T-helper 2 cell treated with Interferon-gamma antibody and Interleukin-4, amounts not matched to agents 100 ng/mL and 5 ng/mL, for 36 hours (primary cell): ENCODE results near the gene RAB40B. TPM values are rescaled to one million over a fixed set of nuclear protein-coding genes. Genes with fewer than 3 reads are reported as not detected.
"Not testable (repeated sequence)": the region's sequence is repeated elsewhere in the genome, so short reads cannot be mapped to it uniquely, and the experiment has no call there.

Source experiments
- intact Hi-C: fragments of 100-400 bp; cut with micrococcal nuclease; formaldehyde crosslinking; loops from one replicate; pipeline ENCODE4 v1.15.1; 2023
- total RNA-seq: library from RNA; stranded (reverse); gene quantifications from 2 replicates; pipeline ENCODE4 v1.2.3, GENCODE V29; 2022

The RAB40B gene, protein sequence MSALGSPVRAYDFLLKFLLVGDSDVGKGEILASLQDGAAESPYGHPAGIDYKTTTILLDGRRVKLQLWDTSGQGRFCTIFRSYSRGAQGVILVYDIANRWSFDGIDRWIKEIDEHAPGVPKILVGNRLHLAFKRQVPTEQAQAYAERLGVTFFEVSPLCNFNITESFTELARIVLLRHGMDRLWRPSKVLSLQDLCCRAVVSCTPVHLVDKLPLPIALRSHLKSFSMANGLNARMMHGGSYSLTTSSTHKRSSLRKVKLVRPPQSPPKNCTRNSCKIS
- total RNA-seq, result 0.91 and 1.1 TPM in 2 replicates

DNA sequence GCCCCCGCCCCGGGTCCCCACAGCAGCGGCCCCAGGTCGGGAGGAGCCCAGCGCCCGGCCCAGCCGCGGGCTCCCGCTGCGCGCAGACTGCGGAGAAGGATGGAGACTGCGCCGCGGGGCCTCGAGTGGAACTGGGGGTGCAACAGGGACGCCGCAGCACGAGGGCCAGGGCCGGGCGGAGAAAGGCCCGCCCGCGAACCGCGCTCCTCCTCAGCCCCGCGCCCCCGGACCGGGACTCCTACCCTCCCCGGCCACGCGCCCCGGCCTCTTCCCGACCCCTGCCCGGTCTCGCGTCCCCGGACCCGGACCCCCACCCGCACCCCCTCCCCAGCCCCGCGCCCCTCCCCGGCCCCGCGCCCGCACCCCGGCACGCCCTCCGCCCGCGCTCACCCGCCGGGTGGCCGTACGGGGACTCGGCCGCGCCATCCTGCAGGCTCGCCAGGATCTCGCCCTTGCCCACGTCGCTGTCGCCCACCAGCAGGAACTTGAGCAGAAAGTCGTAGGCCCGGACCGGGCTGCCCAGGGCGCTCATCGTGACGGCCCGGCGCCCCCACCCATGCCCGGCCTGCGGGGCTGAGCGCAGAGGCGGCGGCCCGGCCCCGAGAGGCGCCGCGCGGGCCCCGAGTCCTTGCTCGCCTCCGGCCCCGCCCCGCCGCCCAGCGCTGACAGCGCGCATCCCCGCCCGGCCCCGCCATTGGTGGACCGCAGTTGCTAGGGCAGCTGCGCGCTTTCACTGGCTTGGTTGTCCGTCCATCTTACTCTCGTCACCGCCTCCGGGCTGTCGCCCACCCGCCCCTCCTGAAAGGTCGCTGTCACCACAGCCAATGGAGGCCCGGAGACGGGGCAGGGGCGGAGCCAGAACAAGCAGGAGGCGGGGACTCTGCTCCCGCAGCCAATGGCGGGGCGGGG lies at the start of gene RAB40B:
RAB40B (minus strand) TSS at position 634 of the 909 bp plus-strand sequence; CDS start at position 532, 102 bp downstream.
- intact Hi-C loops, result loop anchor here (1.0 to 5.0 kb wide), 2 partner anchors 18 to 54 kb away; partner anchors contain the start of genes FN3KRP and TBCD

DNA sequence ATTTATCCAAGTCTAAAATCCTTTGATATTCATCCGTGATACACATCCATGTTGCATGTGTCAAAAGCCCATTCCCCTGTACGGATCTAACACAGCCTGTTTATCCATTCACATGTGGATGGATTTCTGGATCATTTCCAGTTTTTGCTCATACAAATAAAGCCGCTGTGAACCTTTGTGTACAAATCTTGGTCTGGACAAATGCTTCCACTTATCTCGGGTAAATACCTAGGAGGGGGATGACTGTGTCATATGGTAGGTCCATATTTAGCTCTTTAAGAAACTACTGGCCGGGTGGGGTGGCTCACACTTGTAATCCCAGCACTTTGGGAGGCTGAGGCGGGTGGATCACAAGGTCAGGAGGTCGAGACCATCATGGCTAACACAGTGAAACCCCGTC lies 47.0 kb upstream of the RAB40B start:
- intact Hi-C loops, result no loop called here

DNA sequence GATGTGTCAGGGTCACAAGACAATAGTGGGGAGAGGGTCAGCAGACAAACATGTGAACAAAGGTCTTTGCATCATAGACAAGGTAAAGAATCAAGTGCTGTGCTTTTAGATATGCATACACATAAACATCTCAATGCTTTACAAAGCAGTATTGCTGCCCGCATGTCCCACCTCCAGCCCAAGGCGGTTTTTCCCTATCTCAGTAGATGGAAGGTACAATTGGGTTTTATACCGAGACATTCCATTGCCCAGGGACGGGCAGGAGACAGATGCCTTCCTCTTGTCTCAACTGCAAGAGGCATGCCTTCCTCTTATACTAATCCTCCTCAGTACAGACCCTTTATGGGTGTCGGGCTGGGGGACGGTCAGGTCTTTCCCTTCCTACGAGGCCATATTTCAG lies 46.2 kb upstream of the RAB40B start:
- intact Hi-C loops, result not testable (repeated sequence)

DNA sequence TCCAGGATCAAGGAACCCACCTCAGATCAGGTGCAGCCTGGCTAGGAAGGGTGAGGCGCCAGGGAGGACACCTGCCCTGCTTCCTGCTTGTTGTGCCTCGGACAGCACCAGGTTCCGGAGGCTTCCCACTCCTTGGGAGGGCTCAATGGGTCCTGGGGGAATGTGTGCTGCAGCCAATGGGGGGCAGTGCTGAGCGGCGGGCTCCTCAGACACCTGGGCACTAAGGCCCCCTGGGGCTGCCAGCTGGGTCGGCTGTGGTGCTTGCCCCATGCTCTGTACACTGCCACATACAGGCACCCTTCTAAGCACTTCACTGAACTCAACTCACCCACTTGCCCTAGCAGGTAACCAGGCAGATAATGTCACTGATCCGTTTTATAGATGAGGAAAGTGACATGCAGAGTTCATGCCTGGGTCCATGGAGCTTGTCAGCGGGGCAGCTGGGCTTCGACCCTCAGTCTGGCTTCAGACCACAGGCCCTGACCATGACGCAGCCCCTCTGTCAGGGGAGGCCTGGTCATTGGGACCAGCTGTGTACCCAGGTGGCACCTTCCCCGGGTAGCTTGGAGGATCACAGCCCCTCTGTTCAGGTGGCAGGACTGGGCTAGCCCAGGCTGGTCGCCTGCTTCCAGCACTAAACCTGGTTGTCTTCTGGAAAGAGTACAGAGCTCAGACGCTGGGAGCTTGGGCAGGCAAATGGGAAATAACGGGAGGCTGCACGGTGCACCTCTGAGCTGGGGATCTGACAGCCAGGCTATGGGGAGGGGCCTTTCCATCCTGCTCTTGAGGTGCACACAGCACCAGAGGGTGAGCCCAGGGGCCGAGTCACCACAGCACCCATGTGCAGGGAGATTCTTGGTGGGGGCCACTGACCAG lies 45.1 kb upstream of the RAB40B start:
- intact Hi-C loops, result no loop called here

DNA sequence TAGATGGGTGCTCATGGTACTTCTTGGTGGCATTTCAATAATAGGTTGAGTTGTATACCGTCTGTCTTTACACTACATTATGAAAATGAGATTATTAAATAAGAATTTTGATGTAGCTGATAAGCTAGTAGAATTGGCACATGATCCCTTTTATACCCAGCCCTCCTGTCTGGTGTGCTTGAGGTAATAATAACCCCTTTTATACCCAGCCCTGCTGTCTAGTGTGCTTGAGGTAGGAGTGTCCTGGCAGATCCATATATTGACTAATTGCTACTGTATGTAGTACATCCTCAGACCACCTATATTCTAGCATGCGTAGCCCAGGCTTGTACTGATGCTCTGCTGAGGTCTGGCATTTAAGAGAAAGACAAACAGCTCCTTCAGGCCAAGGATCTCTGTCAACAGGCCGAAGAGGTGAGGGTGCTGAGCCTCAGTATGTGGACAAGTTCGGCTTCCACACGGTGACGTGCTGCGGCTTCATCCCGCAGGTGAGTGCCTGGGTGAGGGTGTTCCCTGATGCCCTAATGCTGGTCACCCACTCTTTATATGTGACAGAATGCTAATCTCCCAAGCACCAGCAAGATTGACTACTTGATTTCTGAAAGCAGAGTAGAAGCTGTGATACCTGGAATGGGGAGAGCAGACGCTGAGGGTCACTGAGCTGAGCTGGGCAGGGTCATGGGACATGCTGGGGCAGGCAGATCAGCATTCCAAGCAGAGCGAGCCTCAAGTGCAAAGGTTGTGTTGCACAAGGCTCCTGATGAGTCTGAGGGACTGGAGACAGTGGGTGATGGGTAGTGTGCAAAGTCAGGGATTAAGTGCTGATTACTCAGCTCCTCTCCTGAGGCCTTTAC lies 42.6 kb upstream of the RAB40B start:
- intact Hi-C loops, result no loop called here

DNA sequence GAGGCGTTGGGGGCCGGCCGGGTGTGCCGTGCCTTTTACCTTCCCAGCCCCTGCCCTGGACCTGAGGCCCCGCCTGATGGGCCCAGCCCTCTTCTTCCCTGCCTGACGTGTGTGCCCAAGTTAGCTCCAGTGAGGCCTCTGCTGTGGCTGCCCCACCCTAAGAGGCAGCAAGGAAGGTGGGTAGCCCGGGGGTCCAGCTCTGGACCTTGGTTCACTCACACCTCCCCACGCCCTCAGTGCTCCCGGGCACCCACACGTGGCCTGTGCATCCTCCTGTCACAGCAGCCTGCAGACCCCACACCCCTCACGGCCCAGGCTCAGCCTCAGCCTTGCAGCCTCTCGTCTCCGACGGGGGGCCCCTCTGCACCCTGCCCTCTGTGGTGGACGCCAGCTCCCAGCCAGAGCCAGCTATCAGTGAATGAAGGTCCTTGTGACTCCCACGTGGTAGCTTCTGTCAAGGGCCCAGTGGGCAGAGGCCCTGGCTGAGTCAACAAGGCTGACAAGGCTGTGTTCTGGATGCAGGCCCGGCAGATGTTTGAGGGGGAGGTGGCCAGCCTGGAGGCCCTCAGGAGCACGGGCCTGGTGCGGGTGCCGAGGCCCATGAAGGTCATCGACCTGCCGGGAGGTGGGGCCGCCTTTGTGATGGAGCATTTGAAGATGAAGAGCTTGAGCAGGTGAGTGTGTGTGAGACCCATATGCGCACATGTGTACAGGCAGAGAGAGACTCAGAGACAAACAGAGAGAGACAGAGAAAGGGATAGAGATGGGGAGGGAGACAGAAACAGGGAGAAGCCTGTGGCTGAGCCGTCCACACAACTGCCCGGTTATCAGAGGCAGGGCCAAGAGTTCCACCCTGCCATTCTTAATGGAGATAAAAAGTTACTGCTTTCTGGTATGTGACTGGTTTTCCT lies 39.7 kb upstream of the RAB40B start:
- intact Hi-C loops, result no loop called here

DNA sequence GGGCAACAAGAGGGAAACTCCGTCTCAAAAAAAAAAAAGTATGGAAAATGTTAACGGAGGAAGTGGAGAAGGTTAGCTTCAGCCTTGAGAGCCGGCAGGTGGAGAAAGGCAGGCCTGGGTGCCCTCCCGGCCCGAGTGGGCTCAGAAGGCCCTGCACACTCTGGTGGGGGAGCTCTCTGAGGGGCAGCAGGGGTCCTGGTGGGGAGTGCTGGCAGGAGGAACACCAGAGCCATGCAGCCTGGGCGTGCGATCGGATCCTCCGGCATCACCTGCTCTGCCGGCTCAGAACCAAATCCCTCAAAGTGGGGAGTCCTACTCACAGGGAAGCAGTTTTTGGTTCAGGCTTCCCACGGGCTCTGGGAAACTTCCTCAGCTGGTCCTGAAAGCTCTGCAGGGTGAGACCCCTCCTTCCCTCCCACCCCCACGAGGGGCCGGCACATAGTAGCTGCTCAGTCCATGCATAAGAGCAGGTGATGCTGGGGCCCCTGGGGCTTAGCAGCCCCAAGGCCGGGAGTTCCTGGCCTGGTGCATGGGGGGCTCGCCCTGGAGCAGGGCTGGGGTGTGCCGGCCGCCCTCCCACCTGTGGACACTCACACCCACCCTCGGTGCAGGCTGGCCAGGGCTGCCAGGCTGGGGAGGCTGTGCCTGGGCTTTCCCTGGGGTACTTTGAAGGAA lies 38.1 kb upstream of the RAB40B start:
- intact Hi-C loops, result no loop called here

DNA sequence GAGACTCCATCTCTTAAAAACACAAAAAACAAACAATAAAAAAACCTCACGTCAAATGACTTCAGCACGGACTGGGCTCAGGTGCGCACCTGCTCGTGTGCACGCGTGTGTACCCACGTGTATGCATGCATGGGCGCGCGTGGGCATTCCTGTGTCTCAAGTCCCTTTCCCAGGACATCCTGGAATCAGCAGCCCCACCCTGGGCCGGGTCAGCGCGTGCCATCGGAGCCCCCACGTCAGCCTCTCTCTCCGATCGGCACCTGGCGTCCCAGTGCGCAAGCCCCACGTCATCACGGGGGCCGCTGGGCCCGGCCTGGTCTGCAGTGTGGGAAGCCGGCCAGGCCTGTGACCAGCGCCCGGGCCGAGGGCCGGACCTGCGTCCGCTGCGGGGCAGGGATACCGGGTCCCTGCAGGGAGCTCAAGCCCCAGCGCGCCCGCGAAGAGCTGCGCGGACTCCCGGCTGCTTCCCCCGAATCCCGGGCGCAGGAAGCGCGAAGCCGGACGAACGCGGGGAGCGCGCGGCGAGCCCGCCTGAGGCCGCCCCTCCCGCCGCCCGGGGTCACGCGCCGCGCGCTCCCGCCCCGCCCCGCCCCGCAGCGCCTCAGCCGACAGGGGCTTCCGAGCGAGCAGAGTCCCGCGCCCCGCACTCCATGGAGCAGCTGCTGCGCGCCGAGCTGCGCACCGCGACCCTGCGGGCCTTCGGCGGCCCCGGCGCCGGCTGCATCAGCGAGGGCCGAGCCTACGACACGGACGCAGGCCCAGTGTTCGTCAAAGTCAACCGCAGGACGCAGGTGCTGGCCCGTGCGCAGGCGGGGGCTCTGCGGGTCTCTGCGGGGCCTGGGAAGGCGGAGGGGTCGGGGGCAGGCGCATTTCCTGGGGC lies 36.7 kb upstream of the RAB40B start, which contains the start of gene FN3K:
FN3K (plus strand) TSS at position 629 of the 880 bp plus-strand sequence; CDS start at position 651, 22 bp downstream.
- intact Hi-C loops, result no loop called here

DNA sequence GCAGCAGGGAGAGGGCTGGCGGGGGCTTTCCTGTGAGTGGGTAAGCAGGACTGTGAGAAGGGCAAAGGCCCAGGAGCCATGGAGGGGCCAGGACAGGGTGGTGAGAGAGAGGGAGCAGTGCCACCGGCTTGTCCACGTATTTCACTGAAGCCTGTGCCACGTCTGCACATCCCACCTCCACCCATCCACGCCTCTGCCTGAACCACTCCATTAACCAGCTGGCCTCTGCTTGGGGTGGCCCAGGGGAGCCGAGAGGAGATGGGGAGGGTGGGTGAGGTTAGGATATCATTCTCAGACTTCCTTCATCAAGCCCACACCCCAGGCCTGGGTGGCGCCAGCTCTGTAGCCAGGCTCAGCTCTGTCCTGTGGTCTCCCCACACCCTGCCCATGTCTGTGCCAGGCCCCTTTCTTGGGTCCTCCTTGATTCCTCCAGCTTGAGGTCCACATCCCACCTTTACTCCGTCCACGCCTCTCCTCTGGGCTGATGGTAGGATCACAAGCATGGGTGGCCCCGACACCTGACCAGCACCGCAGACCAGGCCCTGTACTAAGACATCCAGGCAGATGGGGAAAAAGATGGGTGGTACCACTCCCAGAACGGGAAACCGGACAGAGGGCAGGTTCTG lies 33.7 kb upstream of the RAB40B start:
- intact Hi-C loops, result no loop called here

DNA sequence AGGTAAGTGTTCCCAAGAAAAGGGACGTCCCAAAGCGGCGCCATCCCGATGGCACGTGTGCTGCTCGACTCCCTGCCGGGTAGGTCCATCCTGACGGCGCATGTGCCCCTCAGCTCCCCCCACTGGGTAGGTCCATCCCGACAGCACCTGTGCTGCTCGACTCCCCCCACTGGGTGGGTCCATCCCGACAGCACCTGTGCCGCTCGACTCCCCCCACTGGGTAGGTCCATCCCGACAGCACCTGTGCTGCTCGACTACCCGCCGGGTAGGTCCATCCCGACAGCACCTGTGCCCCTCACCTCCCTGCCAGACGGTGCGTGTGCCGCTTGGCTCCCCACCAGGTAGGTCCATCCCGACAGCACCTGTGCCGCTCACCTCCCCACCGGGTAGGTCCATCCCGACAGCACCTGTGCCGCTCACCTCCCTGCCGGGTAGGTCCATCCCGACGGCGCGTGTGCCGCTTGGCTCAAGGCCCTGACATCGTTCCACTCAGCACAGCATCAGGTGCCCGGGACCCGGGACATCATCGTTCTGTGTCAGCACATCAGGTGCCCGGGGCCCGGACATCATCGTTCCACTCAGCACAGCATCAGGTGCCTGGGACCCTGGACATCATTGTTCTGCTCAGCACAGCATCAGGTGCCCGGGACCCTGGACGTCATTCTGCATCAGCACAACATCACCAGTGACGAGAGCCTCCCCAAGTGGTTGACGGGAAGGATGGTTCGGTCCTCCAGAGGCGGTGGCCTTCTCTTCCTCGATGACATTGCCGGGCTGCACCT lies 31.2 kb upstream of the RAB40B start:
- intact Hi-C loops, result no loop called here

DNA sequence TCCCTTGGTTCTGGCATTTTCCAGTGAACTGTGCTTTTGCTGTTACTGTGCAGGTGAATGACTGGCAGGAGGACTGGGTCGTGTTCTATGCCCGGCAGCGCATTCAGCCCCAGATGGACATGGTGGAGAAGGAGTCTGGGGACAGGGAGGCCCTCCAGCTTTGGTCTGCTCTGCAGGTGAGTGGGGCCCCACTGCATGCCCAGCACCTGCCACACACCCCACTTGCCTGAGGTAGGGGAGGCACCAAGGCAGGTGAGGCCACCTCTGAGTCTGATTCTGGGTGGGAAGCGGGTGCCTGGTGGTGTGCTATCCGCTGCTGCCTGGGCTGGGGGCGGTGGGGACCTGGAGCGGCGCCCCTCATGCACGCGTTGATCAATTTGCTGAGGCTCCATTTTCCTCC lies 27.9 kb upstream of the RAB40B start:
- intact Hi-C loops, result no loop called here

DNA sequence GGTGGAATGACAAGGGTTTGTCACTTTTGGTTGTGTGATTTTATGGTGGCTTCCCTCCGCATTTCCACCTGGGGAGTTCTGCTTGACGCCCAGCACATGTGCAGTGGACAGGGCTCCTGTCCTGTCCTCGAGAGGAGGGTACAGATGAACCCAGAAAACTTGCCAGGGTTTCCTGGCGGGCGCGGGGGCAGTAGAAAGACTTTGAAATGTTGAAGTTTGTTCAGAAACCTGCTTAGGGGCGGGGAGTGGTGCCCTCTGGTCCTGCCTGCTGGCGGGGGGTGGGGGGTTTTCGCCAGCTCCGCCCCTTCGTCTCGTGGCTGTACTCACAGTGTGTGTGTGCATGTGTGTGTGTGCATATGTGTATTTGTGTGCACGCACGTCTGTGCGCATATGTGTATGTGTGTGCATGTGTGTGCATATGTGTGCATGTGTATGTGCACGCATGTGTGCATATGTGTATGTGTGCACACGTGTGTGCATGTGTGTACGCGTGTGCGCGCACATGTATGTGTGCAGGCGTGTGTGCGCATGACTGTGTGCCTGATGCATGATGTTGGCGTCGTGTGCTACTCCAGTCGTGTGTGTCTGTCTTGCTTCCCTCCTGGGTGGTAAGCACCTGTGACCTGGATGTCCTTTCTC lies 24.8 kb upstream of the RAB40B start:
- intact Hi-C loops, result no loop called here

DNA sequence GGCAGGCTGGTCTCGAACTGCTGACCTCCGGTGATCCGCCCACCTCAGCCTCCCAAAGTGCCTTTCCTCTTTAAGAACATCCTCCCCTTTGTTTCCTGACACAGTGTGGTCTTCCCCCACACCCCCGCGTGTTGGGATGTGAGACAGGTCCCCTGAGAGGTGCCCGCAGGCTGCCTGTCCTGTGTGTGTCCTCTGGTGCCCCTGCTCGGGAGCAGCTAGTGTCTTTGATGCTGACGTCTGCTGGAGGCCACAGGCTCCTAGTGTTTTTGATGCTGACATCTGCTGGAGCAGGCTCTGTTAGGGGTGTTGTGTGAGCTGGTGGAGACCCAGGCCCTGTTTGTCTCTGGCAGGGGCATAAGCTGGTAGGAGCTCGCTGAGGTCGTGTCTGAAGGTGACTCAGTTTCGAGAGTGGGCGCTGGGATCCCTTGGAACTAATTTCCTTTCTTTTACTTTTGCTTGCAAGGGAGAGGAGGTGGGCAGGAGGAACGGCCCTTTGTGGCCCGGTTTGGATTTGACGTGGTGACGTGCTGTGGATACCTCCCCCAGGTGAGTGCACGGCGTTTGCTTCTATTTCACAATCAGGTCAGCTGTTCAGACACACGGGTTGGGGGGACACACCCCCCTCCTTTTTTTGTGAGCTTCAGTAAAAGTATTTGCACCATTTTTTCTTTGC lies 24.0 kb upstream of the RAB40B start:
- intact Hi-C loops, result no loop called here

DNA sequence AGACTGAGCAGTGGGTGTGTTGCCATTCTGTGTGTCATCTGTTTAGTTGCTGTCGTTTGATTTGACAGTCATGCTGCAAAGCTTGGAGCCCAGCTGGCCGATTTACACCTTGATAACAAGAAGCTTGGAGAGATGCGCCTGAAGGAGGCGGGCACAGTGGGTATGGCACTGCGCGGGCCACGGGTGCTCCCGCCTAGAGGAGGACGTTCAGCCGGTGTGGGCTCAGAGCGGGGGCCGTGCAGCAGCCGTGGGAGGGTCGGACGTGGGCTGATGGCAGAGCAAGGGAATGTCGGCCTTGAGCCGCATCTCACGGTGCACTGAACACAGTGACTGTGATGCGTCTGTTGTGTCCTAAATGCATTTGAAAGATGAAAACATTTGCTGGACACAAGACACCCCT lies 21.7 kb upstream of the RAB40B start:
- intact Hi-C loops, result no loop called here

DNA sequence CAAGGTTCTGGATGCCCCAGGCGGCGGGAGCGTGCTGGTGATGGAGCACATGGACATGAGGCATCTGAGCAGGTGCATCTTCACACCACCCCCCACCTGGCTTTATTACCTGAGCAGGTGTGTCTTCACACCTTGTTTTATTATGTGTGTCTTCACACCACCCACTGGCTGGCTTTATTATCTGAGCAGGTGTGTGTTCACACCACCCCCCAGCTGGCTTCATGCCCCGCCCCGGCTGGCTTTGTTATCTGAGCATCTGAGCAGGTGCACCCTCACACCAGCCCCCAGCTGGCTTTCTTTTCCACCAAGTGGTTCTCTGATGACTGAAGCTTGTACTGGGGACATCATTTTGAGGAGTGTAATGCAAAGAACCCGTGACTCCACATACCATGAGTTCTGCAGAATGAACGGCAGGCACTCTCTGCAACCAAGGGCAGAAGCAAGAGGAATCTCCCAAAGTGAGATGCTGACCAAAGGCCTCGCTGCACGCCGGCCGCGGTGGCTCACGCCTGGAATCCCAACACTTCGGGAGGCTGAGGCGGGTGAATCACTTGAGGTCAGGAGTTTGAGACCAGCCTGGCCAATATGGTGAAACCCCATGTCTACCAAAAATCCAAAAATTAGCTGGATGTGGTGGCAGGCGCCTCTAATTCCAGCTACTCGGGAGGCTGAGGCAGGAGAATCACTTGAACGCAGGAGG lies 20.6 kb upstream of the RAB40B start:
- intact Hi-C loops, result no loop called here
